HFFc6 (cell line): Measurements from ENCODE around the gene S100P. TPM values are rescaled to one million over a fixed set of nuclear protein-coding genes. Genes with fewer than 3 reads are reported as not detected.
"Not testable (repeated sequence)": the region's sequence is repeated elsewhere in the genome, so short reads cannot be mapped to it uniquely, and the experiment has no call there.

Source experiments
- DNase-seq: peaks from one replicate; pipeline ENCODE4 v3.0.0-alpha.2; 2018
- H3K27ac Mint-ChIP-seq: 2 replicates; pipeline ENCODE4 v1.8.0; 2020; ENCODE audit warnings: mild to moderate bottlenecking, mixed read lengths
- H3K27me3 Mint-ChIP-seq: 2 replicates; pipeline ENCODE4 v1.8.0; 2021; ENCODE audit warnings: mild to moderate bottlenecking, moderate library complexity, mixed read lengths; ENCODE audit not compliant: insufficient read depth
- H3K36me3 Mint-ChIP-seq: 2 replicates; pipeline ENCODE4 v1.8.0; 2021; ENCODE audit warnings: low read depth, mixed read lengths
- H3K4me1 Mint-ChIP-seq: 2 replicates; pipeline ENCODE4 v1.8.0; 2020; ENCODE audit warnings: low read depth, mixed read lengths
- H3K4me3 Mint-ChIP-seq: 2 replicates; pipeline ENCODE4 v1.8.0; 2020; ENCODE audit warnings: mild to moderate bottlenecking, moderate library complexity, mixed read lengths
- H3K9me3 Mint-ChIP-seq: 2 replicates; pipeline ENCODE4 v1.8.0; 2020; ENCODE audit warnings: mild to moderate bottlenecking, mixed read lengths
- CTCF ChIP-seq: fragments of 200-600 bp; sonication (generic); IDR thresholded peaks from 2 replicates; pipeline ENCODE4 v1.5.0; 2021; ENCODE audit warnings: antibody characterized with exemption, mild to moderate bottlenecking
- total RNA-seq, 6 experiments: library from RNA; stranded (reverse); fragmentation: NEBNext Ultra II Directional; extraction: Animal tissue kit (Norgen Biotek cat#: 25700); gene quantifications; 2 replicates in 1 of 6; 3 replicates in 5 of 6; pipeline ENCODE4 v1.2.3, GENCODE V29; 2021

S100P gene
- total RNA-seq, 6 experiments from 2014 or later, result not detected

GRCh38 chr4:6720202-6720699 lies 26.6 kb downstream of the S100P start:
- H3K4me3 Mint-ChIP-seq, result peak overlapping the region; percentile 74
- TF ChIP-seq CTCF, result peak; percentile 98
- H3K4me1 Mint-ChIP-seq, result peaks cover 37% of the 10 kb centered on the region
- H3K36me3 Mint-ChIP-seq, result no peaks in the 10 kb centered on the region
- no peaks in the 10 kb centered on the region; the same call in none of the 2 replicates for H3K27me3 Mint-ChIP-seq
- peaks cover 5% of the 10 kb centered on the region; the same call in 1 of the 2 replicates for H3K9me3 Mint-ChIP-seq
- peak; percentile 50 for DNase-seq
- H3K27ac Mint-ChIP-seq, result no peak overlapping the region

DNA sequence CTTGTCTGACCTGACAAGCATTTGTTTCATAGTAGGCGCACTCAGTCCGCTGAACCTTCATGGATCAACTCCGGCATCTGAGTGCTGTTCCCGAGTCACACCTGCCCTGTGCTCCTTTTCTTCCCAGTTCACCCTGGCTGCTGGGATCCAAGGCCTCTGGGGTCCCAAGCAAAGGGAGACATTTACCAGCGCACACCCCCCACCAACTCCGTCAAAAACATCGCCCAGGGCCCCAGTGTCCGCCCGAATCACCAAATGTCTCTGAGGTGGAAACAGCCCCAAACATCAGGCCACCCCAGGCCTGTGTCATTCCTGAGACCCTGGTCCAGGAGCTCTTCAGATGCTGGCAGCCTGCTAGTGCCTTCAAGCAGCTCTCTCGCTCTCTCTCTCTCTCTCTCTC lies 27.4 kb downstream of the S100P start:
- no peaks in the 10 kb centered on the region; the same call in none of the 2 replicates for H3K27me3 Mint-ChIP-seq
- H3K9me3 Mint-ChIP-seq, result peaks cover 5% of the 10 kb centered on the region; the same call in 1 of the 2 replicates
- DNase-seq, result no peak
- H3K4me3 Mint-ChIP-seq, result no peak overlapping the region
- no peaks in the 10 kb centered on the region for H3K36me3 Mint-ChIP-seq
- no peak for TF ChIP-seq CTCF
- no peak overlapping the region for H3K27ac Mint-ChIP-seq
- peaks cover 29% of the 10 kb centered on the region for H3K4me1 Mint-ChIP-seq

DNA sequence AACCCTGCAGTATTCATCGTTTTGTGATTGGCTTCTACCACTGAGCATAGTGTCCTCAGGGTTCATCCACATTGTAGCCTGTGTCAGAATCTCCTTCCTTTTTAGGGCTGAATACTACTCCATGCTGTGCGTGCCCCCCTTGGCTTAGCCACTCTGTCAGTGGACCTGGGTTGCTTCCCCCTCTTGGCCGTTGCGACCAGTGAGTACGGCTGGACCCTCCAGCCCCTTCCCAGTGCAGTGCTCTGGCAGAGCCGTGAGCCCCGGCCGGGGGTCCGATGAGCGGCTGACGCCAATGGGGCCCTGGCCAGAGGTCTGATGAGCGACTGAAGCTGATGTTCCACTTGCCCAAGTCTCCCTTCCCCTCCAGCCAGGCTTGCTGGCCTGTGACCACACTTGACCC lies 29.2 kb downstream of the S100P start:
- Mint-ChIP-seq H3K27ac (no peak overlapping the region), H3K27me3 (no peaks in the 10 kb centered on the region; the same call in none of the 2 replicates), H3K36me3 (no peaks in the 10 kb centered on the region), H3K4me3 (no peak overlapping the region), H3K9me3 (peaks cover 5% of the 10 kb centered on the region; the same call in 1 of the 2 replicates), H3K4me1 (peaks cover 29% of the 10 kb centered on the region)
- no peak for DNase-seq
- no peak for TF ChIP-seq CTCF

- peaks cover 5% of the 10 kb centered on the region; the same call in 1 of the 2 replicates for H3K9me3 Mint-ChIP-seq
- no peak for DNase-seq
- H3K4me1 Mint-ChIP-seq, result peaks cover 23% of the 10 kb centered on the region
- TF ChIP-seq CTCF, result no peak
- H3K27ac Mint-ChIP-seq, result no peak overlapping the region
- H3K27me3 Mint-ChIP-seq, result peaks cover 2% of the 10 kb centered on the region
- no peak overlapping the region for H3K4me3 Mint-ChIP-seq
- H3K36me3 Mint-ChIP-seq, result no peaks in the 10 kb centered on the region
These were observed 30.2 kb downstream of the S100P start for GRCh38 chr4:6723851-6724250.

- Mint-ChIP-seq H3K36me3 (no peaks in the 10 kb centered on the region), H3K4me3 (no peak overlapping the region), H3K27me3 (peaks cover 2% of the 10 kb centered on the region), H3K9me3 (peaks cover 5% of the 10 kb centered on the region; the same call in 1 of the 2 replicates), H3K4me1 (peaks cover 17% of the 10 kb centered on the region), H3K27ac (peak overlapping the region; percentile 73)
- no peak for TF ChIP-seq CTCF
- peak; percentile 37 for DNase-seq
These were observed 30.9 kb downstream of the S100P start for GRCh38 chr4:6724421-6725111.

DNA sequence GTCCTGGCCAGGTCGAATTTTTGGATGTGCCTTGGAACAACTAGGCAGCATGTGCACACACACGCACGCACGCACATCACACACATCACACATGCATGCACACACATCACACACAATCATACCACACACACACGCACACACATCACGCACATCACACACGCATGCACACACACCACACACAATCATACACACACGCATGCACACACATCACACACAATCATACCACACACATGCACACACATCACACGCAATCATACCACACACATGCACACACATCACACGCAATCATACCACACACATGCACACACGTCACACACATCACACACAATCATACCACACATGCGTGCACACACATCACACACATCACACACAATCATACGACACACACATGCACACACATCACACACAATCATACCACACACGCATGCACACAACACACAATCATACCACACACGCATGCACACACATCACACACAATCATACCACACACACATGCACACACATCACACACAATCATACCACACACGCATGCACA lies 31.8 kb downstream of the S100P start:
- H3K27me3 Mint-ChIP-seq, DNase-seq, H3K27ac Mint-ChIP-seq, H3K4me3 Mint-ChIP-seq, H3K9me3 Mint-ChIP-seq, H3K36me3 Mint-ChIP-seq: not testable (repeated sequence)
- H3K4me1 Mint-ChIP-seq, result peaks cover 11% of the 10 kb centered on the region
